Sigmoid colon (tissue), 7 donors: Measurements from ENCODE around the gene UBN1. TPM values are rescaled to one million over a fixed set of nuclear protein-coding genes. Genes with fewer than 3 reads are reported as not detected.

Experiments used
- DNase-seq: peaks from one replicate; pipeline ENCODE4 v3.0.0-alpha.2; 2019
- H3K27ac ChIP-seq, 4 donors: fragments of 200-600 bp; sonication (generic); one replicate each; pipeline ENCODE4 v1.5.1; 2016 to 2019; ENCODE audit warnings: mild to moderate bottlenecking in 1 of 4
- H3K27me3 ChIP-seq, 3 donors: fragments of 200-600 bp; sonication (generic); one replicate each; pipeline ENCODE4 v1.5.1; 2019; ENCODE audit warnings: mild to moderate bottlenecking in 1 of 3
- H3K36me3 ChIP-seq, 4 donors: fragments of 200-600 bp; sonication (generic); one replicate each; pipeline ENCODE4 v1.5.1; 2016 to 2019
- H3K4me1 ChIP-seq, 4 donors: fragments of 200-600 bp; sonication (generic); one replicate each; pipeline ENCODE4 v1.5.1; 2017 to 2019
- H3K4me3 ChIP-seq, 4 donors: fragments of 200-600 bp; sonication (generic); one replicate each; pipeline ENCODE4 v1.5.1; 2017 to 2019; ENCODE audit warnings: mild to moderate bottlenecking in 2 of 4, moderate library complexity in 1 of 4
- H3K9me3 ChIP-seq, 4 donors: fragments of 200-600 bp in 3 of 4; sonication (generic) in 3 of 4; one replicate each; pipeline versions ENCODE4 v1.5.1 to v1.6.1; 2013 to 2019
- CTCF ChIP-seq, 4 experiments: fragments of 450-650 bp in 3 of 4; fragments of 200-600 bp in 1 of 4; IDR thresholded peaks; one replicate each; pipeline ENCODE4 v1.5.1; 2016 to 2019; ENCODE audit warnings: antibody characterized with exemption in 4 of 4, mild to moderate bottlenecking in 3 of 4, moderate library complexity in 2 of 4
- EP300 ChIP-seq, 4 donors: sonication (generic); formaldehyde crosslinking; IDR thresholded peaks; one replicate each; pipeline ENCODE4 v1.6.1; 2017; ENCODE audit warnings: antibody characterized with exemption in 4 of 4
- POLR2A ChIP-seq, 2 donors: fragments of 450-650 bp; IDR thresholded peaks; one replicate each; pipeline ENCODE4 v1.6.1; 2016; ENCODE audit warnings: antibody characterized with exemption in 2 of 2, mild to moderate bottlenecking in 2 of 2, moderate library complexity in 2 of 2
- POLR2AphosphoS5 ChIP-seq, 4 donors: sonication (generic); formaldehyde crosslinking; IDR thresholded peaks; one replicate each; pipeline ENCODE4 v1.6.1; 2017; ENCODE audit warnings: antibody characterized with exemption in 4 of 4
- WGBS, 2 donors: extraction: QIAGEN DNeasy Blood & Tissue Kit; methylation state at CpG; one replicate each; pipeline ENCODE4 v1.1.7; 2013; 5-methylcytosine and 5-hydroxymethylcytosine counted together
- intact Hi-C: fragments of 100-400 bp; cut with DNase I; formaldehyde crosslinking; loops from one replicate; pipeline ENCODE4 v1.15.1; 2023
- polyA plus RNA-seq, 3 donors: library from polyadenylated mRNA; stranded (reverse); fragments of 200-250 nt; gene quantifications; one replicate each; pipeline ENCODE4 v1.2.3, GENCODE V29; 2013
- total RNA-seq, 4 donors: library from RNA; depleted of rRNA; stranded (reverse); fragments of >200 nt; gene quantifications; one replicate each; pipeline ENCODE4 v1.1.0, GENCODE V29; 2016
- donor health status: healthy with polysubstance abuse.
- donor health status: Bipolar disorder and iron deficiency.
- donor health status: healthy.

UBN1 gene
- total and polyA plus RNA-seq, 7 donors: 8.4 to 27.7 (median 17.8) TPM

GRCh38 chr16:4882000-4882632, 34.8 kb downstream of the UBN1 start:
- peaks cover 51 to 95% (median 76%) of the 10 kb centered on the region in 4 donors for H3K36me3 ChIP-seq
- whole genome bisulfite sequencing, 2 donors: 78 to 79% methylated on average over 14 of the region's 14 CpGs
- no peaks in the 10 kb centered on the region for H3K9me3 ChIP-seq
- H3K4me3 ChIP-seq: no peak overlapping the region
- no peaks in the 10 kb centered on the region for H3K27me3 ChIP-seq
- intact Hi-C loops: no loop called here
- no peak for TF ChIP-seq POLR2AphosphoS5 (IDR thresholded peaks at IDR 0.05)
- no peak overlapping the region for H3K27ac ChIP-seq
- H3K4me1 ChIP-seq: peaks cover 0 to 16% (median 10%) of the 10 kb centered on the region in 4 donors
- no peak for DNase-seq

GRCh38 chr16:4882633-4883285, 35.5 kb downstream of the UBN1 start:
- DNase-seq: no peak
- intact Hi-C loops: no loop called here
- H3K27me3 ChIP-seq: no peaks in the 10 kb centered on the region
- no peaks in the 10 kb centered on the region for H3K9me3 ChIP-seq
- H3K4me1 ChIP-seq: peaks cover 0 to 16% (median 10%) of the 10 kb centered on the region in 4 donors
- peaks cover 45 to 95% (median 76%) of the 10 kb centered on the region in 4 donors for H3K36me3 ChIP-seq
- TF ChIP-seq POLR2AphosphoS5 (IDR thresholded peaks at IDR 0.05) (no peak), POLR2A (IDR thresholded peaks at IDR 0.05) (no peak), CTCF (IDR thresholded peaks at IDR 0.05) (no peak), EP300 (IDR thresholded peaks at IDR 0.05) (no peak)
- H3K4me3 ChIP-seq: no peak overlapping the region
- 82 to 89% methylated on average over 11 of the region's 11 CpGs for WGBS, 2 donors
- H3K27ac ChIP-seq: peak overlapping the region in 1 of 4 donors; percentile 17

- intact Hi-C loops: no loop called here
- H3K36me3 ChIP-seq: peaks cover 38 to 95% (median 70%) of the 10 kb centered on the region in 4 donors
These were observed 36.2 kb downstream of the UBN1 start for GRCh38 chr16:4883501-4883900.

GRCh38 chr16:4884209-4884608, 36.9 kb downstream of the UBN1 start:
- intact Hi-C loops: no loop called here

More at GRCh38 chr16:4883501-4883900, 36.2 kb downstream of the UBN1 start:
- no peak for DNase-seq
- Histone ChIP-seq H3K4me3 (no peak overlapping the region), H3K9me3 (no peaks in the 10 kb centered on the region), H3K27ac (no peak overlapping the region), H3K4me1 (peaks cover 0 to 16% (median 10%) of the 10 kb centered on the region in 4 donors), H3K27me3 (no peaks in the 10 kb centered on the region)
- WGBS, 2 donors: 98% methylated on average over 25 of the region's 25 CpGs
- TF ChIP-seq POLR2AphosphoS5 (IDR thresholded peaks at IDR 0.05) (no peak), POLR2A (IDR thresholded peaks at IDR 0.05) (no peak), CTCF (IDR thresholded peaks at IDR 0.05) (no peak), EP300 (IDR thresholded peaks at IDR 0.05) (no peak)

More at GRCh38 chr16:4884209-4884608, 36.9 kb downstream of the UBN1 start:
- TF ChIP-seq POLR2AphosphoS5 (IDR thresholded peaks at IDR 0.05) (no peak), EP300 (IDR thresholded peaks at IDR 0.05) (no peak), CTCF (IDR thresholded peaks at IDR 0.05) (no peak), POLR2A (IDR thresholded peaks at IDR 0.05) (no peak)
- peaks cover 36 to 92% (median 64%) of the 10 kb centered on the region in 4 donors for H3K36me3 ChIP-seq
- DNase-seq: no peak
- H3K27me3 ChIP-seq: no peaks in the 10 kb centered on the region
- no peak overlapping the region for H3K27ac ChIP-seq
- no peak overlapping the region for H3K4me3 ChIP-seq
- WGBS, 2 donors: 95 to 96% methylated on average over 34 of the region's 34 CpGs
- H3K4me1 ChIP-seq: peaks cover 0 to 16% (median 10%) of the 10 kb centered on the region in 4 donors
- H3K9me3 ChIP-seq: no peaks in the 10 kb centered on the region
